ENCODE results near the gene TNFRSF17. TPM values are rescaled to one million over a fixed set of nuclear protein-coding genes. Genes with fewer than 3 reads are reported as not detected.
"Not testable (repeated sequence)": the region's sequence is repeated elsewhere in the genome, so short reads cannot be mapped to it uniquely, and the experiment has no call there.

TNFRSF17 gene
- total RNA-seq: 0.55 TPM

- DNase-seq (ENCODE audit: low spot score) (no peak), ATAC-seq (no peak)
Observed at GRCh38 chr16:11964761-11965551, at the start of gene TNFRSF17. Gene TNFRSF17, plus strand, starts transcription at chr16:11965210. Its CDS starts 115 bp downstream, at chr16:11965325.

DNA sequence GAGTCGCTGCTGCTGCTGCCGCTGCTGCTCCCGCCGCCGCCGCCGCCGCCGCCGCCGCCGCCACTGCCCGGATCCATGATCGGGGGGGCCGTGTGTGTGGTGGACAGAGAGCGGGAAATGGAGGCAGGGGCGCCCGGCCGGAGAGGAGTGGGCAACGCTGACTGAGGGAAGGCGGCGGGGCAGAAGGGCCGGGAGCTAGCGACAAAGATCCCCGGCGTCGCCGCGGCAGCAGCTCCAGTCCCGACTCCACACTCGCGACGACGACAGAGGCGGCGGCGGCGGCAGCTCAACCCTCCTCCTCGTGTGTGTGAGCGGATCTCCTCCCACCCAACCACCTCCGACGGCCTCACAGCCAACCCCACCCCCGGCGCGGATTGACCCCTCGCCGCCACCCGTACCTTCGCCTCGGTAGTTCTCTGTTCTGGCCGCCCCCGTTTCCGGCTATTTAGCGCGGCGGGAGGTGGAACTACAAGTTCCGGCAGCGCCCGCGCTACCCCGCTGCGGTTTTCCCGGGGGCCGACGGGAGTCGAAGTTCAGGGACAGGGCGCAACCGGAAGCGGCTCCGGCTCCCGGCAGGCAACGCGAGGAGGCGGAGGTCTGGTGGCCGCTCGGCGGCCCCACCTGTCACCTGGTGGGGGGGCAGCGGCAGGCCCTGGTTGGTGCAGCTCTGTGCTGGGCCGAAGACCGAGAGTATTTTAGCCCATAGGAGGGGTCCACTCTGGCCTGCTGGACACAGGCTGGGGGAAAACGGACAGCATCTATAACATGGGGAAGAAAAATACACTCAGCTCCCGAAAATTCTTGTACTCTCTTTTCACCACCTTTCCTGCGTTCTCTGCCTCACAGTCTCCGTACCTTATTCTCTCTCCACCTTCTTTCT lies 49.1 kb upstream of the TNFRSF17 start, which contains the start of gene GSPT1:
Gene GSPT1 (minus strand): TSS at position 313 of the 880 bp plus-strand sequence. CDS start 236 bp downstream, at position 77.
- ATAC-seq: peak; percentile 92

DNA sequence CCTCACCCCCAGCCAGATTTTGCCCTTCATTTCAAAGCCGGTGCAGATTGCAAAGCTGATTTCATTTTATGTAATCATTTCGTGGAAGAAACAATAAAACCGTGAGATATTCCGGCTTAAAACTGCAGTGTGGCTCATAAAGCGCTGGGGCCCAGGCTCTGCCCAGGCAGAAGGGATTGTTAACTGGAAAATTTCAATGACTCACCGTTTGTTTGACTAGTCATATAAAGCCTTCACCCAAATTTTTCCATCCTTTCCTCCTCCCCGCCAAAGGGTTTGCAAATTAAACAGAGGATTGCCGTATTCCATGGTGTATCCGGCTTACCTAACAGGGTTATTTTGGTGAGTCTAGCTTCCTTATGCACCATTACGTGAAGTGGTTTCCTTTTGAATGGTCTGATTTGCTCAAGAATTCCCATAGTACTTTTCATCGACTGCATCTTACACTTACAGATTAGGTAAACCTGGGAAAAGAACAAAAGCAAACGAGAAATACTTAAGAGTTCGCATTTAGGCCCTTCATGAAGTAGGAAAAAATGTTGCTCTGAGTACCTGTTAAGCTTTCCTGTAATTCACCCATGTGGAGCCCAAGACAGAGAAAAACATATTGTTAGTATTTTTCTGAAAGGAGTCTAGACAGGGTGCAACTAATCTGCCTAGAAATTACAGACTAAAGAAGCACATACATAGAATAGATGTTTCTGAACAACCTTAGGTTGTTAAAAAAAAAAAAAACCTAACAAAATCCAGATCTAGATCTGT lies 48.3 kb upstream of the TNFRSF17 start:
- no peak for DNase-seq (ENCODE audit: low spot score)
- peak; percentile 8 for ATAC-seq

More for the DNA sequence above, 49.1 kb upstream of the TNFRSF17 start, which contains the start of gene GSPT1:
- DNase-seq (ENCODE audit: low spot score): peak; percentile 99

- DNase-seq (ENCODE audit: low spot score); ATAC-seq: not testable (repeated sequence)
Observed at GRCh38 chr16:11924046-11924445, 41.0 kb upstream of the TNFRSF17 start.

DNA sequence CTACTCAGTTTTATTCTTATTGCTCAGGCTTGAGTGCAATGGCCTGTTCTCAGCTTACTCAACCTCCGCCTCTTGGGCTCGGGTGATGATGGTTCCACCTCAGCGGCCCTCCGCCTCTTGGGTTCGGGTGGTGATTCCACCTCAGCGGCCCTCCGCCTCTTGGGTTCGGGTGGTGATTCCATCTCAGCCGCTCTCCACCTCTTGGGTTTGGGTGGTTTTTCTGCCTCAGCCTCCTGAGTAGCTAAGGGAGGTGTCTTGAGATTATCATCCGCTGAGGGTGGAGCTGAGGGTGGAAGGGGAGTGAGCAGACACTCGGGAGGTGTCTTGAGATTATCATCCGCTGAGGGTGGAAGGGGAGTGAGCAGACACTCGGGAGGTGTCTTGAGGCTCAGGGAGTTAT lies 37.7 kb upstream of the TNFRSF17 start:
- not testable (repeated sequence) for ATAC-seq

GRCh38 chr16:11941945-11942344 lies 23.1 kb upstream of the TNFRSF17 start, which contains the start of gene NPIPB2:
Gene NPIPB2, minus strand, starts transcription at chr16:11942045. Its CDS starts 0 bp downstream, at chr16:11942045.
- not testable (repeated sequence) for DNase-seq (ENCODE audit: low spot score); ATAC-seq

More for the DNA sequence above, 37.7 kb upstream of the TNFRSF17 start:
- DNase-seq (ENCODE audit: low spot score): not testable (repeated sequence)

DNA sequence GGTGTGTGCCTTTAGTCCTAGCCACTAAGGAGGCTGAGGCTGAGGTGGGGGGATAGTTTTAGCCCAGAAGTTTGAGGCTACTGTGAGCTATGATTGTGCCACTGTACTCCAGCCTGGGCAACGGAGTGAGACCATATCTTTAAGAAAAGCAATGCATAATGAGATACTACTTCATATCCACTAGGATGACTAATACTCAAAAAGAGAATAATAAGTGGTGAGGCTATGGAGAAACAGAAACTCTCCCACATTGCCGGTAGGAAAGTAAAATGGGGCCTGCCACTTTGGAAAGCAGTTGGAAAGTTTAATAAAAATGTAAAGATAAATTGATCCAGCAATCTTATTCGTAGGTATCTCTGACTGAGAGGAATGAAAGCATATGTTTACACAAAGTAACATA lies 18.6 kb upstream of the TNFRSF17 start:
- no peak for DNase-seq (ENCODE audit: low spot score)
- no peak for ATAC-seq

DNA sequence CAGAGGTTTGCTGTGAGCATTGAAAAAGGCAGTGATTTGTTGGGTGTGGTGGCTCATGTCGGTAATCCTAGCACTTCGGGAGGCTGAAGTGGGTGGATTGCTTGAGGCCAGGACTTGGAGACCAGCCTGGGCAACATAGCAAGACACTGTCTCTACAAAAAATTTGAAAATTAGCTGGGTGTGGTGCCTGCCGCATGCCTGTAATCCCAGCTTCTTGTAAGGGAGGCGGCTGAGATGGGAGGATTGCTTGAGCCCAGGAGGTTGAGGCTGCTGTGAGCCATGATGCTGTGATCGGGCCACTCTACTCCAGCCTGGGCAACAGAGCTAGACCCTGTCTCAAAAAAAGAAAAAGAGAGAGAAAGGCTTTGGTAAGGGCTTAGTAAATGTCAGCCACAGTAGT lies 16.2 kb upstream of the TNFRSF17 start:
- no peak for DNase-seq (ENCODE audit: low spot score)
- no peak for ATAC-seq

- ATAC-seq: peak; percentile 97
Observed at GRCh38 chr16:11949527-11949926, 15.5 kb upstream of the TNFRSF17 start.

DNA sequence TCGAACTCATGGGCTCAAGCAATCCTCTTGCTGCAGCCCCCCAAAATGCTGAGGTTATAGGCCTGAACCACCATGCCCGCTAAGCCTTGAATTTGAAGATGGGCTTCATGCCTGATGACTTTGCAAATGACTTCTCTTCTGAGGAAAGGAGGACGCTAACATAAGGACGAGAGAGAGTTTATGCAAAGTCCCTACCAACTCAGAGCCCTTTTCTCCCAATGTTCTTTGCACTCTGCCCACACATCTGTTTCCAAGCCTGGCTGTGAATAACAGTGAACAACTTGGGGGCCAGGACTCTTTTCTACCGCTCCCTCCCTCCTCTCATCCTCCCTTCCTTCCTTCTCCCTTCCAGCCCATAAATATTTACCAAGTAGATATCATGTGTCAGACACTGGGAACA lies 14.6 kb upstream of the TNFRSF17 start:
- DNase-seq (ENCODE audit: low spot score): no peak

More at GRCh38 chr16:11949527-11949926, 15.5 kb upstream of the TNFRSF17 start:
- DNase-seq (ENCODE audit: low spot score): peak; percentile 46

DNA sequence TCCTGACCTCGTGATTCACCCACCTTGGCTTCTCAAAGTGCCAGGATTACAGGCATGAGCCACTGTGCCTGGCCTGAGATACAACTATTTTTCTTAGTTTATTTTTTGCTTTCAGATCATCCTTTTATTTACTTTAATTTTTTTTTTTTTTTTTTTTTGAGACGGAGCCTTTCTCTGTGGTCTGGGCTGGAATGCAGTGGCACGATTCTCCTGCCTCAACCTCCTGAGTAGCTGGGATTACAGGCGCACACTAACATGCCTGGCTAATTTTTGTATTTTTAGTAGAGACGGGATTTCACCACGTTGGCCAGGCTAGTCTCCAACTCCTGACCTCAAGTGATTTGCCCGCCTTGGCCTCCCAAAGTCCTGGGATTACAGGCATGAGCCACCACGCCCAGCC lies 11.4 kb upstream of the TNFRSF17 start:
- ATAC-seq; DNase-seq (ENCODE audit: low spot score): not testable (repeated sequence)

More for the DNA sequence above, 14.6 kb upstream of the TNFRSF17 start:
- no peak for ATAC-seq

DNA sequence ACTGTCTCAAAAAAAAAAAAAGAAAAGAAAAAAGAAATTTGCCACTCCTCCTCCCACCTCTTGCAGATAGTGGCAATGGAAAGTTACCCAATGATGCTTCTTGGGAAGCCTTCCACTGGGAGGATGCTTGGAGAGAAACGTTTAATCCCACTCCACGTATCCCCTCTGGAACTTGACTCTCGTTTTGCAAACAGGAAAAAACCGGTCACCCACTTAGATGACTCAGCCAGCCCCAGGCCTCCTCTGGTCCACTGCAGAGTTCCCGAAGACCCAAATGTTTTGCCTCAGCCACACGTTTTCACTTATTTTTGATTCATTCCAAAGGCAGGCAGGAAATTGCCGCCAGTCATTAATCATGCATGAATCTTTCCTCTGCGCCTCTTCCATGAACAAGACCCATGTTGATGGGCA lies 9.3 kb upstream of the TNFRSF17 start:
- DNase-seq (ENCODE audit: low spot score) (no peak), ATAC-seq (no peak)

DNA sequence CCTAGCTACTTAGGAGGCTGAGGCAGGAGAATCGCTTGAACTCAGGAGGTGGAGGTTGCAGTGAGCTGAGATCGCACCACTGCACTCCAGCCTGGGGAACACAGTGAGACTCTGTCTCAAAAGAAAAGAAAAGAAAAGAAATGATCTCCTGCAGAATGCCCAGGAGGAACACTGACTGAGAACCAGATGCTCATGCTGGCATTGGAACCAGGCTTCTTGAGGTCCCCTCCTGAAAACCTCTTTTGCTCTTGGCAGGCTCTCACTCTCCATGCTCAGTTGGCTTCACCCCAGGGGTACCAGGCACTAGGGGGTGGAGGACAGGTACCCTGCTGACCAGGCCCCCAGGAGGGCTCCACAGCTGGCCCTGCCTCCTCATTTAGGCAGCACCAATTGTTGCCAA lies 8.5 kb upstream of the TNFRSF17 start:
- ATAC-seq (no peak), DNase-seq (ENCODE audit: low spot score) (no peak)

- no peak for ATAC-seq
Observed at GRCh38 chr16:11957591-11958395, 7.2 kb upstream of the TNFRSF17 start.

GRCh38 chr16:11962457-11962856 lies 2.6 kb upstream of the TNFRSF17 start:
- not testable (repeated sequence) for DNase-seq (ENCODE audit: low spot score); ATAC-seq

More at GRCh38 chr16:11957591-11958395, 7.2 kb upstream of the TNFRSF17 start:
- DNase-seq (ENCODE audit: low spot score): no peak

- not testable (repeated sequence) for ATAC-seq; DNase-seq (ENCODE audit: low spot score)
Observed at GRCh38 chr16:11962978-11963377, 2.0 kb upstream of the TNFRSF17 start.

- no peak for ATAC-seq
- DNase-seq (ENCODE audit: low spot score): no peak
Observed at GRCh38 chr16:11963706-11964105, 1.3 kb upstream of the TNFRSF17 start.

DNA sequence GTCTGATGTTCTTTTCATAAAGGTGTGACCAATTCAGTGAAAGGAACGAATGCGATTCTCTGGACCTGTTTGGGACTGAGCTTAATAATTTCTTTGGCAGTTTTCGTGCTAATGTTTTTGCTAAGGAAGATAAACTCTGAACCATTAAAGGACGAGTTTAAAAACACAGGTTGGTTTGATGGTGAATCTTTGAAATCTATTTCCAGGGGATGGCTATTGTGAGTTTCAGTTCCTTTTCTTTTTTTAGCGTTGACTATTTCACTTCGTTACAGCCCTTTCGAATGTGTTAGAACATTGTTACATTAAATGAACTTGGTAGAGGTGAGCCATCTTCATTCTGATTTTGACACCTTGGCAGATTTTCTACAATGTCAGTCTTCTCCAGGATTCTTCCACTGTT lies 1.2 kb downstream of the TNFRSF17 start:
- ATAC-seq (no peak), DNase-seq (ENCODE audit: low spot score) (no peak)

DNA sequence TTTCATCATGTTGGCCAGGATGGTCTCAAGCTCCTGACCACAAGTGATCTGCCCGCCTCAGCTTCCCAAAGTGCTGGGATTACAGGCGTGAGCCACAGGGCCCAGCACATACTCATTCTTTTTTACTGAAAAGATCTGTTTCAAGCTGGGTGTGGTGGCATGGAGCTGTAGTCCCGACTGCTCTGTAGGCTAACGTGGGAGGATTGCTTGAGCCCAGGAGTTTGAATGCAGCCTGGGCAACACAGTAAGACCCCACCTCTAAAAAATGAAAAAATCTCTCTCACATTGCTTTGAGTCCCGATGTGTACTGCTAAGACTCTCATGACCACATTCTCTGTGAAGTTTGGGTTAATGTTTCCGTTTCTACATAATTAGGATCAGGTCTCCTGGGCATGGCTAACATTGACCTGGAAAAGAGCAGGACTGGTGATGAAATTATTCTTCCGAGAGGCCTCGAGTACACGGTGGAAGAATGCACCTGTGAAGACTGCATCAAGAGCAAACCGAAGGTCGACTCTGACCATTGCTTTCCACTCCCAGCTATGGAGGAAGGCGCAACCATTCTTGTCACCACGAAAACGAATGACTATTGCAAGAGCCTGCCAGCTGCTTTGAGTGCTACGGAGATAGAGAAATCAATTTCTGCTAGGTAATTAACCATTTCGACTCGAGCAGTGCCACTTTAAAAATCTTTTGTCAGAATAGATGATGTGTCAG lies 2.3 kb downstream of the TNFRSF17 start:
- no peak for ATAC-seq
- no peak for DNase-seq (ENCODE audit: low spot score)

All from left lobe of liver (tissue), 2 donors.